Fibroblast of lung (primary cell): ENCODE data around the gene NCAPH2. TPM values are rescaled to one million over a fixed set of nuclear protein-coding genes. Genes with fewer than 3 reads are reported as not detected.

ENCODE experiments used
- DNase-seq, 2 donors: peaks; one replicate each; pipeline versions ENCODE4 v3.0.0 to v3.0.0-alpha.2; 2010; ENCODE audit warnings: low read depth in 2 of 2
- H2AFZ ChIP-seq: 2 replicates; pipeline ENCODE4 v1.5.1; 2012; ENCODE audit warnings: low read length, control low read depth, inconsistent platforms
- H3K27ac ChIP-seq: 2 replicates; pipeline ENCODE4 v1.5.1; 2011; ENCODE audit warnings: low read length, control low read depth; ENCODE audit not compliant: insufficient read depth
- H3K27me3 ChIP-seq: 2 replicates; pipeline ENCODE4 v1.5.1; 2011; ENCODE audit warnings: mild to moderate bottlenecking, low read length; ENCODE audit not compliant: control insufficient read depth, insufficient read depth
- H3K36me3 ChIP-seq: 2 replicates; pipeline ENCODE4 v1.5.1; 2011; ENCODE audit warnings: low read length; ENCODE audit not compliant: control insufficient read depth, insufficient read depth
- H3K4me1 ChIP-seq: 2 replicates; pipeline ENCODE4 v1.5.1; 2011; ENCODE audit warnings: low read length; ENCODE audit not compliant: control insufficient read depth, insufficient read depth; ENCODE audit errors: extremely low read depth
- H3K4me2 ChIP-seq: 2 replicates; pipeline ENCODE4 v1.5.1; 2011; ENCODE audit warnings: low read length, control low read depth; ENCODE audit not compliant: insufficient read depth; ENCODE audit errors: extremely low read depth
- H3K4me3 ChIP-seq, 4 experiments: fragments of 200-600 bp in 1 of 4; sonication (generic) in 1 of 4; replicated peaks in 1 of 4; 2 replicates each; pipeline ENCODE4 v1.5.1; 2011 to 2016; ENCODE audit warnings: low read length in 4 of 4, low read depth in 3 of 4, mild to moderate bottlenecking in 3 of 4, control low read depth in 2 of 4, inconsistent platforms in 1 of 4, mixed read lengths in 1 of 4; ENCODE audit not compliant: insufficient read depth in 1 of 4; ENCODE audit errors: control extremely low read depth in 1 of 4
- H3K79me2 ChIP-seq: 2 replicates; pipeline ENCODE4 v1.5.1; 2012; ENCODE audit warnings: mild to moderate bottlenecking, low read length, inconsistent platforms; ENCODE audit not compliant: control insufficient read depth, insufficient read depth
- H3K9ac ChIP-seq: 2 replicates; pipeline ENCODE4 v1.5.1; 2011; ENCODE audit warnings: mild to moderate bottlenecking, low read length, control low read depth; ENCODE audit not compliant: insufficient read depth
- H3K9me3 ChIP-seq: 2 replicates; pipeline ENCODE4 v1.5.1; 2012; ENCODE audit warnings: low read depth, low read length; ENCODE audit not compliant: control insufficient read depth, insufficient read depth
- H4K20me1 ChIP-seq: 2 replicates; pipeline ENCODE4 v1.5.1; 2011; ENCODE audit warnings: low read length; ENCODE audit not compliant: control insufficient read depth, insufficient read depth; ENCODE audit errors: extremely low read depth
- CTCF ChIP-seq, 2 donors: IDR thresholded peaks in 1 of 2; conservative IDR thresholded peaks in 1 of 2; 1 replicate in 1 of 2; 2 replicates in 1 of 2; pipeline ENCODE4 v1.5.1; 2011 to 2012; ENCODE audit warnings: low read length in 2 of 2, control low read depth in 1 of 2, inconsistent platforms in 1 of 2, low read depth in 1 of 2, mild to moderate bottlenecking in 1 of 2
- EZH2 ChIP-seq: IDR thresholded peaks from 2 replicates; pipeline ENCODE4 v1.5.1; 2012; ENCODE audit warnings: low read length, control low read depth, mild to moderate bottlenecking; ENCODE audit errors: missing control alignments
- polyA plus RNA-seq, 2 donors: library from polyadenylated mRNA; depleted of rRNA in 1 of 2; stranded (reverse) in 1 of 2; unstranded in 1 of 2; fragments of >200 nt; gene quantifications; 2 replicates each; pipeline ENCODE4 v1.2.1, GENCODE V29; 2011 to 2012; ENCODE audit warnings: missing spikeins in 1 of 2
- total RNA-seq: library from RNA; depleted of rRNA; stranded (reverse); fragments of >200 nt; gene quantifications from 2 replicates; pipeline ENCODE4 v1.2.1, GENCODE V29; 2014

Gene NCAPH2
- total and polyA plus RNA-seq, 2 donors (not counting 1 experiment from before 2014, with no cell fraction given): 12.0 to 18.3 TPM

GRCh38 chr22:50523458-50523805 is 15.4 kb downstream of the NCAPH2 start:
- Histone ChIP-seq H3K27me3 (no peaks in the 10 kb centered on the region), H4K20me1 (no peaks in the 10 kb centered on the region), H3K9me3 (no peaks in the 10 kb centered on the region), H3K79me2 (peaks cover 18% of the 10 kb centered on the region), H3K4me2 (no peak overlapping the region), H3K36me3 (peaks cover 19% of the 10 kb centered on the region), H3K4me3 (no peak overlapping the region), H3K9ac (no peak overlapping the region), H2AFZ (no peak overlapping the region), H3K4me1 (peaks cover 11% of the 10 kb centered on the region), H3K27ac (no peak overlapping the region)
- no peak for DNase-seq
- TF ChIP-seq EZH2 (no peak), CTCF (conservative IDR thresholded peaks at IDR 0.05 in 1 of 2, IDR thresholded peaks at IDR 0.05 in 1 of 2; ENCODE audit: low read depth in 1 of 2, low read length in 2 of 2) (no peak)

- H3K27ac ChIP-seq: peak overlapping the region; percentile 71
Measured at GRCh38 chr22:50523806-50524675, 16.0 kb downstream of the NCAPH2 start.

More at GRCh38 chr22:50523806-50524675, 16.0 kb downstream of the NCAPH2 start:
- no peak for DNase-seq
- no peaks in the 10 kb centered on the region for H4K20me1 ChIP-seq
- H3K4me2 ChIP-seq: peak overlapping the region; percentile 100
- peak overlapping the region; percentile 84 for H3K9ac ChIP-seq
- peaks cover 17% of the 10 kb centered on the region for H3K36me3 ChIP-seq
- H3K27me3 ChIP-seq: no peaks in the 10 kb centered on the region
- no peaks in the 10 kb centered on the region for H3K9me3 ChIP-seq
- H3K79me2 ChIP-seq: peaks cover 18% of the 10 kb centered on the region
- peak overlapping the region; percentile 53 to 82 (median 66) for H3K4me3 ChIP-seq
- peaks cover 11% of the 10 kb centered on the region for H3K4me1 ChIP-seq
- TF ChIP-seq CTCF (conservative IDR thresholded peaks at IDR 0.05 in 1 of 2, IDR thresholded peaks at IDR 0.05 in 1 of 2; ENCODE audit: low read depth in 1 of 2, low read length in 2 of 2): no peak
- no peak for TF ChIP-seq EZH2
- H2AFZ ChIP-seq: no peak overlapping the region
